Bronchial epithelial cell (primary cell): ENCODE measurements around the gene GPRIN1. TPM values are rescaled to one million over a fixed set of nuclear protein-coding genes. Genes with fewer than 3 reads are reported as not detected.
"Not testable (repeated sequence)": the region's sequence is repeated elsewhere in the genome, so short reads cannot be mapped to it uniquely, and the experiment has no call there.

ENCODE experiments used
- DNase-seq: peaks from one replicate; pipeline ENCODE4 v3.0.0-alpha.2; 2010; ENCODE audit warnings: low read depth
- FAIRE-seq: peaks from 2 replicates; lab custom pipeline; 2011; peaks lifted over from hg19 to GRCh38; lab: Jason Lieb, UNC
- H3K27me3 ChIP-seq: 2 replicates; pipeline ENCODE4 v1.5.1; 2011; ENCODE audit warnings: low read length; ENCODE audit not compliant: control insufficient read depth, insufficient read depth
- H3K36me3 ChIP-seq: 2 replicates; pipeline ENCODE4 v1.5.1; 2011; ENCODE audit warnings: low read length; ENCODE audit not compliant: control insufficient read depth, insufficient read depth
- H3K4me3 ChIP-seq: 2 replicates; pipeline ENCODE4 v1.5.1; 2011; ENCODE audit warnings: mild to moderate bottlenecking, low read depth, low read length, control low read depth
- total RNA-seq: library from RNA; depleted of rRNA; stranded (reverse); fragments of >200 nt; gene quantifications from 2 replicates; pipeline ENCODE4 v1.2.1, GENCODE V29; 2014
- TF ChIP-seq, protein P1 (sequence below): IDR thresholded peaks from 2 replicates; pipeline ENCODE4 v1.5.1; 2011; ENCODE audit warnings: mild to moderate bottlenecking, moderate library complexity, low read length, control low read depth, inconsistent platforms; ENCODE audit not compliant: insufficient read depth, severe bottlenecking

GPRIN1 gene
- total RNA-seq, 1 donor from 2014 or later: 1.6 TPM

DNA sequence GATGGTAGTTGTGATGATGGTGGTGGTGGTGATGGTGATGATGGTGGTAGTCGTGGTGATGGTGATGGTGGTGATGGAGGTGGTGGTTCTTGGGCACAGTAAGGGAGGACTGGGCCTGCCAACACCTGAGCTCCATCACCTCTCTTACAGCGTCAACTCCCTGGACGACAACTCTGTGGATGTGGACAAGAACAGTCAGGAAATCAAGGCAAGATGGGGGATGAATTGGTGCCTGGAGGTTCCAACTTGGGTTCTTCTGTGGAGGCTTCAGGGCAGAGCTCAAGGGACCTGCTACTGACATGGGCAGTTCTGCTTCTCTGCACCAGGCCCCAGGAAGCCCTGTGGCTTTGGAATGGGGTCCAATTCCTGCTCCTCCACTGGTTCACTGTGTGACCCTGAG lies 17.4 kb downstream of the GPRIN1 start:
- FAIRE-seq: no peak
- DNase-seq: no peak
- Histone ChIP-seq H3K36me3 (no peaks in the 10 kb centered on the region), H3K4me3 (no peak overlapping the region), H3K27me3 (no peaks in the 10 kb centered on the region)
- TF ChIP-seq, protein P1, sequence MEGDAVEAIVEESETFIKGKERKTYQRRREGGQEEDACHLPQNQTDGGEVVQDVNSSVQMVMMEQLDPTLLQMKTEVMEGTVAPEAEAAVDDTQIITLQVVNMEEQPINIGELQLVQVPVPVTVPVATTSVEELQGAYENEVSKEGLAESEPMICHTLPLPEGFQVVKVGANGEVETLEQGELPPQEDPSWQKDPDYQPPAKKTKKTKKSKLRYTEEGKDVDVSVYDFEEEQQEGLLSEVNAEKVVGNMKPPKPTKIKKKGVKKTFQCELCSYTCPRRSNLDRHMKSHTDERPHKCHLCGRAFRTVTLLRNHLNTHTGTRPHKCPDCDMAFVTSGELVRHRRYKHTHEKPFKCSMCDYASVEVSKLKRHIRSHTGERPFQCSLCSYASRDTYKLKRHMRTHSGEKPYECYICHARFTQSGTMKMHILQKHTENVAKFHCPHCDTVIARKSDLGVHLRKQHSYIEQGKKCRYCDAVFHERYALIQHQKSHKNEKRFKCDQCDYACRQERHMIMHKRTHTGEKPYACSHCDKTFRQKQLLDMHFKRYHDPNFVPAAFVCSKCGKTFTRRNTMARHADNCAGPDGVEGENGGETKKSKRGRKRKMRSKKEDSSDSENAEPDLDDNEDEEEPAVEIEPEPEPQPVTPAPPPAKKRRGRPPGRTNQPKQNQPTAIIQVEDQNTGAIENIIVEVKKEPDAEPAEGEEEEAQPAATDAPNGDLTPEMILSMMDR: no peak

GRCh38 chr5:176591667-176592066 lies 18.3 kb downstream of the GPRIN1 start:
- not testable (repeated sequence) for DNase-seq, H3K36me3 ChIP-seq, H3K4me3 ChIP-seq, H3K27me3 ChIP-seq
- peak; percentile 100 for FAIRE-seq

DNA sequence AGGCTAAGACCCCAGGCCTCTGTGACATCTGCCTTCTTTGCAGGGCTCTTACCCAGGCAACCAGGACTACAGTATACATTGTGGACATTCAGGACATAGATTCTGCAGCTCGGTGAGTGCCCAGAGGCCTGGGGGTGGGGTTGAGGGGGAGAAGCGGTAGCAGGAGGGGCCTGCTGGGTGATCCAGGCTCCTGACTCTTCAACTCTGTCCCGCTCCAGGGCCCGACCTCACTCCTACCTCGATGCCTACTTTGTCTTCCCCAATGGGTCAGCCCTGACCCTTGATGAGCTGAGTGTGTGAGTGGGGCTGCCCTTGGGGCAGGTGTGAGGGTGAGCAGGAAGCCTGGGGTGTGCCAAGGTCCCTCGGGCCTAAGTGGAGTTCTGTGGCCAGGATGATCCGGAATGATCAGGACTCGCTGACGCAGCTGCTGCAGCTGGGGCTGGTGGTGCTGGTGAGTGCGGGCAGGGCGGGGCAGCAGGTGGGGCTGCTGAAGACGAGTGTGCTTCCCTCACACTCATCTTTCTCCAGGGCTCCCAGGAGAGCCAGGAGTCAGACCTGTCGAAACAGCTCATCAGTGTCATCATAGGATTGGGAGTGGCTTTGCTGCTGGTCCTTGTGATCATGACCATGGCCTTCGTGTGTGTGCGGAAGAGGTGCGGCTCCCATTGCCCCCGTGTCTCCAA lies 19.8 kb downstream of the GPRIN1 start:
- TF ChIP-seq, protein P1: no peak
- no peak overlapping the region for H3K4me3 ChIP-seq
- FAIRE-seq (no peak), DNase-seq (no peak)
- H3K36me3 ChIP-seq: no peaks in the 10 kb centered on the region
- H3K27me3 ChIP-seq: no peaks in the 10 kb centered on the region

DNA sequence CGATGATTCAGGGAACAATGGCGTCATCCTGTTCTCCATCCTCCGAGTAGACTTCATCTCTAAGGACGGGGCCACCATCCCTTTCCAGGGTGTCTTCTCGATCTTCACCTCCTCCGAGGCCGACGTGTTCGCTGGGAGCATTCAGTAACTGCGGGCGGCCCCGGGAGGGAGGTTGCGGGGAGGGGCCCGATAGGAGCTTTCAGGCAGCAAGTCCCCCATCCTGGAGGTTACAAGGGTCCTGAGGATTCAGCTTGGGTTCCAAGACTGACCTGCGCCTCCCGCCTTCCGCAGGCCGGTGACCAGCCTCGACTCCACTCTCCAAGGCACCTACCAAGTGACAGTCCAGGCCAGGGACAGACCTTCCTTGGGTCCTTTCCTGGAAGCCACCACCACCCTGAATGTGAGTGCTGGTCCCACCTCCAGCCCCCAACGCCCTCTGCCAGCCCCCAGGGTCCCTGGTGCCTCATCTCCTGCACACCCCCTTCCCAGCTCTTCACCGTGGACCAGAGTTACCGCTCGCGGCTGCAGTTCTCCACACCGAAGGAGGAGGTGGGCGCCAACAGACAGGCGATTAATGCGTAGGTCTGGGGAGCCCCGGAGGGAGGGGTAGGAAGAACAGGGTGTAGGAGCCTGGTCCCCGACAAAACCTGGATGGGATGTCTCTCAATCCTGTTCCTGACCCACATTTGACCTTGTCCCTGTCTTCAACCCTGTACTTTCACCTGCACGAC lies 20.8 kb downstream of the GPRIN1 start:
- FAIRE-seq (no peak), DNase-seq (no peak)
- Histone ChIP-seq H3K27me3 (no peaks in the 10 kb centered on the region), H3K4me3 (no peak overlapping the region), H3K36me3 (no peaks in the 10 kb centered on the region)
- TF ChIP-seq, protein P1: no peak

GRCh38 chr5:176588297-176588696 lies 21.7 kb downstream of the GPRIN1 start:
- Histone ChIP-seq H3K27me3 (no peaks in the 10 kb centered on the region), H3K4me3 (no peak overlapping the region), H3K36me3 (no peaks in the 10 kb centered on the region)
- DNase-seq (no peak), FAIRE-seq (peak; percentile 43)
- TF ChIP-seq, protein P1: no peak

DNA sequence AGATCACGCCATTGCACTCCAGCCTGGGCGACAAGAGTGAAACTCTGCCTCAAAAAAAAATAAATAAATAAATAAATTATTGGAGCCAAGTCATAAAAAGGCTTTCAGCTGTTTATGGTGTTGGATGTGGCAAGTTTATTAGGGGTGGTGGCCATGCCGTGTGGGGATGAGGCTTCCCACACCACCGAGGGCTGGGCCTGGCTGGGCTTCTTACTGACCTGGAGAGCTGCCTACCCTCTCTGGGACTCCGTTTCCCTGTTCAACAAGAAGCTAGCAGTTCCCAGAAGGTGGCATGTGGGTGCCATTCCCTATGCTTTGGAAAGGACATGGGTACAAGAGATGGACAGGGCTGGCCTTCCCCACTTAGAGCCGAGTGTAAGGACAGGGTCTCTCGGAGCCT lies 22.6 kb downstream of the GPRIN1 start:
- H3K27me3 ChIP-seq: no peaks in the 10 kb centered on the region
- TF ChIP-seq, protein P1: no peak
- H3K36me3 ChIP-seq: no peaks in the 10 kb centered on the region
- DNase-seq: no peak
- no peak for FAIRE-seq
- no peak overlapping the region for H3K4me3 ChIP-seq
